Inferior parietal cortex (tissue), 1 donor: ENCODE data around the gene FOSL2.

ENCODE experiments used
- DNase-seq: peaks from one replicate; pipeline ENCODE4 v3.0.0-alpha.2; 2016; ENCODE audit errors: extremely low spot score

FOSL2 gene

GRCh38 chr2:28395334-28396061 lies 2.8 kb downstream of the FOSL2 start:
- DNase-seq, result no peak

GRCh38 chr2:28397043-28397381 lies 4.4 kb downstream of the FOSL2 start:
- no peak for DNase-seq

GRCh38 chr2:28398101-28398834 lies 5.6 kb downstream of the FOSL2 start:
- DNase-seq, result no peak

- no peak for DNase-seq
Measured at GRCh38 chr2:28399289-28399688, 6.6 kb downstream of the FOSL2 start.

- no peak for DNase-seq
Measured at GRCh38 chr2:28399956-28400355, 7.3 kb downstream of the FOSL2 start.

GRCh38 chr2:28400419-28400818 lies 7.8 kb downstream of the FOSL2 start:
- DNase-seq, result no peak

GRCh38 chr2:28400921-28401320 lies 8.3 kb downstream of the FOSL2 start:
- DNase-seq, result no peak

GRCh38 chr2:28401411-28401810 lies 8.8 kb downstream of the FOSL2 start:
- DNase-seq, result no peak

- DNase-seq, result no peak
Measured at GRCh38 chr2:28401948-28402550, 9.4 kb downstream of the FOSL2 start.

- DNase-seq, result no peak
Measured at GRCh38 chr2:28403370-28403956, 10.8 kb downstream of the FOSL2 start.

- no peak for DNase-seq
Measured at GRCh38 chr2:28404086-28404485, 11.4 kb downstream of the FOSL2 start.

- DNase-seq, result no peak
Measured at GRCh38 chr2:28405537-28405936, 12.9 kb downstream of the FOSL2 start.

GRCh38 chr2:28406276-28407096 lies 13.8 kb downstream of the FOSL2 start:
- DNase-seq, result no peak

GRCh38 chr2:28407131-28407975 lies 14.7 kb downstream of the FOSL2 start:
- DNase-seq, result no peak

GRCh38 chr2:28407976-28408690 lies 15.5 kb downstream of the FOSL2 start:
- DNase-seq, result no peak

GRCh38 chr2:28408764-28409599 lies 16.3 kb downstream of the FOSL2 start:
- DNase-seq, result no peak

- DNase-seq, result no peak
Measured at GRCh38 chr2:28411166-28411755, 18.6 kb downstream of the FOSL2 start.

GRCh38 chr2:28411956-28412609 lies 19.4 kb downstream of the FOSL2 start:
- DNase-seq, result no peak
